ENCODE data around the gene TSR2.

DNA sequence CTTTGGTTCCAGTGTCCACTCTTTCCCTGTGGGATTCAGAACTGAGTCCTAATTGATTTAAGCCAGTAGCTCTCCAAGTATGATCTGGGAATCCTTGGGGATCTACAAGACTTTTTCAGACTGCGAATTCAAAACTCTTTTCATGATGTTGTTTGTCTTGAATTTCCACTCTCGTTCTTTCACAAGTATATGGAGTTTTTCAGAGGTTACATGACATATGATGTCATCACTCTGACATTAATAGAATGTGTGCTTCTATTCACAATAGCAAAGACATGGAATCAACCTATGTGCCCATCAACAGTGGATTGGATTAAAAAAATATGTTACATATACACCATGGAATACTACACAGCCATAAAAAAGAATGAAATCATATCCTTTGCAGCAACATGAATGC is 23.2 kb upstream of the TSR2 start:
- TF ChIP-seq POLR2A (IDR thresholded peaks at IDR 0.05) (no peak), POLR2AphosphoS5 (IDR thresholded peaks at IDR 0.05) (no peak)
- TF ChIP-seq, protein P1, sequence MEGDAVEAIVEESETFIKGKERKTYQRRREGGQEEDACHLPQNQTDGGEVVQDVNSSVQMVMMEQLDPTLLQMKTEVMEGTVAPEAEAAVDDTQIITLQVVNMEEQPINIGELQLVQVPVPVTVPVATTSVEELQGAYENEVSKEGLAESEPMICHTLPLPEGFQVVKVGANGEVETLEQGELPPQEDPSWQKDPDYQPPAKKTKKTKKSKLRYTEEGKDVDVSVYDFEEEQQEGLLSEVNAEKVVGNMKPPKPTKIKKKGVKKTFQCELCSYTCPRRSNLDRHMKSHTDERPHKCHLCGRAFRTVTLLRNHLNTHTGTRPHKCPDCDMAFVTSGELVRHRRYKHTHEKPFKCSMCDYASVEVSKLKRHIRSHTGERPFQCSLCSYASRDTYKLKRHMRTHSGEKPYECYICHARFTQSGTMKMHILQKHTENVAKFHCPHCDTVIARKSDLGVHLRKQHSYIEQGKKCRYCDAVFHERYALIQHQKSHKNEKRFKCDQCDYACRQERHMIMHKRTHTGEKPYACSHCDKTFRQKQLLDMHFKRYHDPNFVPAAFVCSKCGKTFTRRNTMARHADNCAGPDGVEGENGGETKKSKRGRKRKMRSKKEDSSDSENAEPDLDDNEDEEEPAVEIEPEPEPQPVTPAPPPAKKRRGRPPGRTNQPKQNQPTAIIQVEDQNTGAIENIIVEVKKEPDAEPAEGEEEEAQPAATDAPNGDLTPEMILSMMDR (IDR thresholded peaks at IDR 0.05): no peak

Data from gastroesophageal sphincter (tissue), 3 donors.